Nephron progenitor cell (in vitro differentiated cells): Measurements from ENCODE around the gene C1orf52.
A peak's percentile ranks its signal among the peaks of the same experiment; 100 is the strongest.

ENCODE experiments used
- DNase-seq: peaks from one replicate; pipeline ENCODE4 v3.0.0; 2021
- H3K27ac Mint-ChIP-seq: 2 replicates; pipeline ENCODE4 v1.8.0; 2021; ENCODE audit warnings: mild to moderate bottlenecking, moderate library complexity, mixed read lengths
- H3K27me3 Mint-ChIP-seq: 2 replicates; pipeline ENCODE4 v1.8.0; 2021; ENCODE audit warnings: mild to moderate bottlenecking, low read depth, mixed read lengths; ENCODE audit not compliant: poor library complexity
- H3K36me3 Mint-ChIP-seq: 2 replicates; pipeline ENCODE4 v1.8.0; 2021; ENCODE audit warnings: low read depth, mixed read lengths
- H3K4me1 Mint-ChIP-seq: 2 replicates; pipeline ENCODE4 v1.8.0; 2021; ENCODE audit warnings: mixed read lengths
- H3K4me3 Mint-ChIP-seq: 2 replicates; pipeline ENCODE4 v1.8.0; 2021; ENCODE audit warnings: mild to moderate bottlenecking, moderate library complexity, mixed read lengths
- H3K9me3 Mint-ChIP-seq: 2 replicates; pipeline ENCODE4 v1.8.0; 2021; ENCODE audit warnings: mild to moderate bottlenecking, moderate library complexity, mixed read lengths
- TF ChIP-seq, protein P1 (sequence below): fragments of 200-600 bp; sonication (generic); IDR thresholded peaks from 2 replicates; pipeline ENCODE4 v1.5.0; 2021; ENCODE audit warnings: antibody characterized with exemption

Gene C1orf52

DNA sequence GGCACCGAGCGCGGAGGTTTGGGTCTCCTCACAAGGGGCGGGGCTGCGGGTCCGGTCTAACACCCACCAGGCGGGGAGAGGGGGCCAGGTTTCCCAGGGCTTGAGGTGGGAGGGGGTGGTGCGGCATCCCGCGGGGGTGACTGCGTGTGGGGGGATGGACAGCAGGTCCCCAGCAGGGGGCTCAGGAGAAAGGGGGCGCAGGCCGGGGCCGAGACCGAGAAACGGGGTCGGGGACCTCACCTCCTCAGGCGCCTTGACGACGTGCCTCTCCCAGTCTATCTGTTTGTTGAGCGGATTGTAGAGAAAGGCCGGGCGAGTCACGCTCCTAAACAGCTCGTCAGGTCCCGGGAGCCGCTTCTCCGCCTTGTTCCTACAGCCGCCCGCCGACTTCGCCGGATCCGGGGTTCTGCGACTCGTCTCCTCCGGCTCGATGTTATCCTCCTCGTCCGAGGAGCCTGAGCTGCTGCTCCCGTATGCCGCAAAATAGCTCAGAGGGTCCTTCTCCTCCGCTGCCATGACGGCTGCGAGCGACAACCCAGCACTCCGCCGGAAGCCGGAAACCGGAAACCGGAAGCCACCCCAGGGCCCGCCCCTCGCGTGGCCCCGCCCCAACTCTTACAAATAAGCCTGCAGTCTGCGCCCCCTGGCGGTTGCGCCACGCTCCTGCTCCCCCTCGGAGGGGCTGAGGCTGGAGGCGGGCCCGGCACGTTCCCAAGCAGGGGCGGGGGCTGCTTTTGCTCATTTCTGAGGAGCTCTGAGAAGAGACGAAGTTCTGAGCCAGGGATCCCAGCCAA, at the start of gene C1orf52:
Gene C1orf52 (minus strand): TSS at position 545 of the 794 bp plus-strand sequence. CDS start 29 bp downstream, at position 516.
- peak; percentile 99 for DNase-seq
- peaks cover 30% of the 10 kb centered on the region for H3K4me1 Mint-ChIP-seq
- H3K27ac Mint-ChIP-seq: peak within 1 kb of the TSS; percentile 100
- no peaks in the 10 kb centered on the region for H3K27me3 Mint-ChIP-seq
- peaks cover 20% of the 10 kb centered on the region for H3K9me3 Mint-ChIP-seq
- TF ChIP-seq, protein P1, sequence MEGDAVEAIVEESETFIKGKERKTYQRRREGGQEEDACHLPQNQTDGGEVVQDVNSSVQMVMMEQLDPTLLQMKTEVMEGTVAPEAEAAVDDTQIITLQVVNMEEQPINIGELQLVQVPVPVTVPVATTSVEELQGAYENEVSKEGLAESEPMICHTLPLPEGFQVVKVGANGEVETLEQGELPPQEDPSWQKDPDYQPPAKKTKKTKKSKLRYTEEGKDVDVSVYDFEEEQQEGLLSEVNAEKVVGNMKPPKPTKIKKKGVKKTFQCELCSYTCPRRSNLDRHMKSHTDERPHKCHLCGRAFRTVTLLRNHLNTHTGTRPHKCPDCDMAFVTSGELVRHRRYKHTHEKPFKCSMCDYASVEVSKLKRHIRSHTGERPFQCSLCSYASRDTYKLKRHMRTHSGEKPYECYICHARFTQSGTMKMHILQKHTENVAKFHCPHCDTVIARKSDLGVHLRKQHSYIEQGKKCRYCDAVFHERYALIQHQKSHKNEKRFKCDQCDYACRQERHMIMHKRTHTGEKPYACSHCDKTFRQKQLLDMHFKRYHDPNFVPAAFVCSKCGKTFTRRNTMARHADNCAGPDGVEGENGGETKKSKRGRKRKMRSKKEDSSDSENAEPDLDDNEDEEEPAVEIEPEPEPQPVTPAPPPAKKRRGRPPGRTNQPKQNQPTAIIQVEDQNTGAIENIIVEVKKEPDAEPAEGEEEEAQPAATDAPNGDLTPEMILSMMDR: peak; percentile 99
- H3K4me3 Mint-ChIP-seq: peak within 1 kb of the TSS; percentile 99
- H3K36me3 Mint-ChIP-seq: peaks cover 70% of the 10 kb centered on the region

DNA sequence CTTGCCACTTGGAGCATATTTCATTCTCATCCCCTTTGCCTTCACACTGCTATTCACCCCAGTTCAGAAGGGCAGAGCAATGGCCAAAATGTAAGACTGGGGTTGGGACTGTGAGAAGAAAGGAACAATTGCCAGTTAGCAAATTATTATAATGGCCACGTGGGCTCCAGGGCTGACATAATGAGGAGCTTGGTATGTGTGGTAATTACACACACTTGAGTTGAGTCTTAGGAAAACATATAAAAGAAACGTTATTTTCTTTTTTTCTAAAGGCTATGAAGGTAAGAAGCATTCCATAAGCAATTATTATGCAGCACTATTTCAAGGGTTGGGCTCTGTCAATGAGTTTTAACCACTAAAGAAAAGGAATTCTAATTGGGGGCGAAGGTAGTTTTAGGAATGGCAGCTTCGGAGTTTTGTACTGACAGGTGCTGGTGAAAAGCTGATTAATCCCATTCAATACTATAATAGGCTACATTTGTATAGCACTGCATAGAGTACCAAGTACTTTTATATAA, 49.4 kb upstream of the C1orf52 start:
- no peaks in the 10 kb centered on the region for H3K36me3 Mint-ChIP-seq
- H3K4me1 Mint-ChIP-seq: peaks cover 4% of the 10 kb centered on the region
- no peaks in the 10 kb centered on the region for H3K9me3 Mint-ChIP-seq
- H3K4me3 Mint-ChIP-seq: no peak overlapping the region
- no peak overlapping the region for H3K27ac Mint-ChIP-seq
- no peak for DNase-seq
- H3K27me3 Mint-ChIP-seq: peaks cover 18% of the 10 kb centered on the region
- TF ChIP-seq, protein P1: no peak

DNA sequence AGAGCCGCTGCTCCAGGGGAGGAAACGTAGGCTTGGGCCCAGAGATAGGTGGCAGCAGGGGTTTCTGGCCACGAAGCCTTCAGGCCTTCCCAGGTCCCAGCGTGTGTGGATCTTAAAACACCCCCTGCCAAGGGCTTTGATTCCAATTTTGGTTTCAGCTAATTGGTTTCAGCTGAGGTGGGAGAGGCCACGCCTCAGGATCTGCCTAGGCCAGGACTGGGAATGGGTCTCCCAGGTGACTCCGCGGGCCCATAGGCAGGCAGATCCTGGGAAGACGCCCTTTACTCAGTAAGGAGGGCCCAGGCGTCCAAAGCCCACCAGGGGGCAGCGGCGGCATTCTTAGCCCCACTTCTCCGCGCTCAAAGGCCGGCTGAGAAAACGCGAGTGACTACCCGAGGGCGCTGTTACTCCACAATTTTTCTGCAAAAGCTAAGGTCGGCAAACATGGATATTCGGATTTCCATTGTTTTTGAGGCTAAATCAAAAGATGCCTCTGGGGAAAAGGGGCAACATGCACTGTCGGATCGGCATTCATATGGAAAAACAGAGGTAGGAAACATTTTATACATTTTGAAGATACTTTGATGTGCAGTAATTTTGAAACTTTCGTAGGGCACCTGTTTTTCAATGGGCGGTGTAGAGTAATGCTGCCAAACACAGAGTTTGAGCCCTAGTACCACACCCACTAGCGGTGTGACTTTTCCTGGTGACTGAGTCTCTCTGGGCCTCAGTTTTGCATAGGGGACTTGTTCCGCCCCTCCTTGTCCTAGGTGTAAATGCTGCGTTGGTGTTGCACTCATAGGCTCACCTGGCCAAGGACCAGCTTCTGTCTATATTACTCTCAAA, 48.7 kb upstream of the C1orf52 start:
- peaks cover 4% of the 10 kb centered on the region for H3K4me1 Mint-ChIP-seq
- no peaks in the 10 kb centered on the region for H3K9me3 Mint-ChIP-seq
- peak overlapping the region; percentile 17 for H3K4me3 Mint-ChIP-seq
- DNase-seq: peak; percentile 91
- no peaks in the 10 kb centered on the region for H3K36me3 Mint-ChIP-seq
- H3K27ac Mint-ChIP-seq: no peak overlapping the region
- peaks cover 18% of the 10 kb centered on the region for H3K27me3 Mint-ChIP-seq
- TF ChIP-seq, protein P1: peak; percentile 96

DNA sequence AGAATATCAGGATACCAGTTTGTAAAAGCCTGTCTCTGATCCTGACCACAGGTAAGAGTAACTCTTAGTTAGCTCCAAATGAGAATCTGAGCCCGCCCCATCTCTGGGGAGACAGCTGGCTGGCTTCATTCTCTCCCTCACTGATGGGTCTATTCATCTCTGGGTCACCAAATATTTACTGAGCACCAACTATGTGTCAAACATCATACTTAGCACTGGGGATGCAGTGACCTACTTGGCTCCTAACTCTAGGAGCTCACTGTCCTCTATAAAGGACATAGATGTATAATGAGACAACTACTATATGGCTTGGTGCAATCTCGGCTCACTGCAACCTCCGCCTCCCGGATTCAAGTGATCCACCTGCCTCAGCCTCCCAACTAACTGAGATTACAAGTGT, 46.8 kb upstream of the C1orf52 start:
- H3K4me3 Mint-ChIP-seq: no peak overlapping the region
- TF ChIP-seq, protein P1: no peak
- peaks cover 22% of the 10 kb centered on the region for H3K27me3 Mint-ChIP-seq
- no peak overlapping the region for H3K27ac Mint-ChIP-seq
- H3K9me3 Mint-ChIP-seq: no peaks in the 10 kb centered on the region
- peaks cover 4% of the 10 kb centered on the region for H3K4me1 Mint-ChIP-seq
- H3K36me3 Mint-ChIP-seq: no peaks in the 10 kb centered on the region
- DNase-seq: no peak

DNA sequence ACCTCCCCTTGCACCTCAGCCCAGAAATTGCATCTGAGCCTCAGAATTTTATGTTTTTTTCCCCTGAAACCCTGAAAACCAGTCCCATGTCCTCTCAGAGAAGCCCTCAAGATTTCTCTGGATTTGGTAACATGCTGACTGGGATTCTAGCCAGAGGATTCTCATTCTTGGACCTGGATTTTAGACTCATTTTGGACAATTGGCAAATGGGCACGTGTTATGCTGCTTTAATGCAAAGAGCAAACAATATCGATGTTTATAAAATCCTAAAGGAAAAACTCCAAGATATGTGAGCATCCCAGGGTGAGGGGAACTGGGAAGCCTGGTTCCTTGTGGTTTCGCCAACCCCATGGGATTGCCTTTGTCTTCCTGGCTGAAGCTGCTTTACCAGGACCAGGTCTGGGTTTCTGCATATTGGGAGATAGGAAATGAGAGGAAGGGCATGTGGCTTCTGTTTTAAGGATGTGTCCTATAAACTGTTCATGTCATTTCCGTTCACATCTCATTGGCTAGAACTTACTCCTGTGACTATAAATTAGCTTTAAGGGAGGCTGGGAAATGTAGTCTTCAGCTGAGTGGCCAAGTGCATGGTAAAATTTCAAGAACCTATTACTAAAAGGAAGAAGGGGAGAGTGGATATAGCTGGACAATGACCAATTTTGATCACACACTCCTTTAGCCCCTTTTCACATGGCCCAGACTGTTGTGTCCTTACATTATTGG, 44.1 kb upstream of the C1orf52 start:
- DNase-seq: no peak
- Mint-ChIP-seq H3K4me1 (peaks cover 4% of the 10 kb centered on the region), H3K36me3 (no peaks in the 10 kb centered on the region), H3K27me3 (peaks cover 13% of the 10 kb centered on the region), H3K4me3 (no peak overlapping the region), H3K9me3 (no peaks in the 10 kb centered on the region), H3K27ac (no peak overlapping the region)
- TF ChIP-seq, protein P1: no peak
